HG02981 (cell line): Measurements from ENCODE around the gene NARS2.
"Not testable (repeated sequence)": the region's sequence is repeated elsewhere in the genome, so short reads cannot be mapped to it uniquely, and the experiment has no call there.

ENCODE experiments used
- ATAC-seq: cut with Tn5 transposase; IDR thresholded peaks from one replicate; pipeline ENCODE4 v1.9.1; 2021; ENCODE audit warnings: mild to moderate bottlenecking, moderate library complexity; ENCODE audit not compliant: unreplicated experiment

The NARS2 gene

GRCh38 chr11:78548911-78549590, 25.6 kb downstream of the NARS2 start:
- no peak for ATAC-seq

- ATAC-seq: no peak
Measured at GRCh38 chr11:78547931-78548705, 26.5 kb downstream of the NARS2 start.

GRCh38 chr11:78542007-78542406, 32.7 kb downstream of the NARS2 start:
- ATAC-seq: no peak

- ATAC-seq: no peak
Measured at GRCh38 chr11:78541537-78541936, 33.1 kb downstream of the NARS2 start.

- no peak for ATAC-seq
Measured at GRCh38 chr11:78540256-78540655, 34.4 kb downstream of the NARS2 start.

GRCh38 chr11:78539506-78539905, 35.2 kb downstream of the NARS2 start:
- ATAC-seq: no peak

- ATAC-seq: no peak
Measured at GRCh38 chr11:78536933-78537332, 37.7 kb downstream of the NARS2 start.

GRCh38 chr11:78535920-78536319, 38.7 kb downstream of the NARS2 start:
- no peak for ATAC-seq

- peak; percentile 38 for ATAC-seq
Measured at GRCh38 chr11:78535027-78535426, 39.6 kb downstream of the NARS2 start.

- ATAC-seq: peak; percentile 60
Measured at GRCh38 chr11:78533399-78533798, 41.3 kb downstream of the NARS2 start.

GRCh38 chr11:78532991-78533390, 41.7 kb downstream of the NARS2 start:
- peak; percentile 38 for ATAC-seq

- no peak for ATAC-seq
Measured at GRCh38 chr11:78526497-78527146, 48.0 kb downstream of the NARS2 start.

- ATAC-seq: no peak
Measured at GRCh38 chr11:78525720-78526119, 48.9 kb downstream of the NARS2 start.

- no peak for ATAC-seq
Measured at GRCh38 chr11:78520230-78520629, 54.4 kb downstream of the NARS2 start.

- ATAC-seq: no peak
Measured at GRCh38 chr11:78516281-78516680, 58.4 kb downstream of the NARS2 start.

GRCh38 chr11:78514922-78515502, 59.7 kb downstream of the NARS2 start:
- no peak for ATAC-seq

- ATAC-seq: not testable (repeated sequence)
Measured at GRCh38 chr11:78513085-78513484, 61.6 kb downstream of the NARS2 start.

GRCh38 chr11:78510597-78510996, 64.1 kb downstream of the NARS2 start:
- no peak for ATAC-seq

GRCh38 chr11:78510025-78510596, 64.6 kb downstream of the NARS2 start:
- no peak for ATAC-seq

GRCh38 chr11:78504708-78505107, 70.0 kb downstream of the NARS2 start:
- ATAC-seq: no peak

- ATAC-seq: no peak
Measured at GRCh38 chr11:78504181-78504580, 70.5 kb downstream of the NARS2 start.
